Ovary (tissue), 3 donors: Measurements from ENCODE around the gene IGFBPL1.

Experiments
- CTCF ChIP-seq, 3 donors: fragments of 450-650 bp in 2 of 3; fragments of 200-600 bp in 1 of 3; IDR thresholded peaks; one replicate each; pipeline versions ENCODE4 v1.5.1 to v1.8.0; 2016 to 2022; ENCODE audit warnings: antibody characterized with exemption in 3 of 3, mild to moderate bottlenecking in 1 of 3
- EP300 ChIP-seq: sonication (generic); formaldehyde crosslinking; IDR thresholded peaks from one replicate; pipeline ENCODE4 v1.6.1; 2017; ENCODE audit warnings: antibody characterized with exemption
- POLR2A ChIP-seq: fragments of 450-650 bp; IDR thresholded peaks from one replicate; pipeline ENCODE4 v1.6.1; 2017; ENCODE audit warnings: antibody characterized with exemption, mild to moderate bottlenecking, moderate library complexity
- donor health status: DM: no; HTN: no; CAD: no.

- TF ChIP-seq CTCF (IDR thresholded peaks at IDR 0.05) (no peak), POLR2A (no peak), EP300 (no peak)
Observed at GRCh38 chr9:38368731-38369130, 55.5 kb downstream of the IGFBPL1 start.
